ENCODE results near the gene HUS1. TPM values are rescaled to one million over a fixed set of nuclear protein-coding genes. Genes with fewer than 3 reads are reported as not detected.
A peak's percentile ranks its signal among the peaks of the same experiment; 100 is the strongest.

The HUS1 gene
- total and polyA plus RNA-seq, 12 donors, result 8.3 to 45.1 (median 31.2) TPM

DNA sequence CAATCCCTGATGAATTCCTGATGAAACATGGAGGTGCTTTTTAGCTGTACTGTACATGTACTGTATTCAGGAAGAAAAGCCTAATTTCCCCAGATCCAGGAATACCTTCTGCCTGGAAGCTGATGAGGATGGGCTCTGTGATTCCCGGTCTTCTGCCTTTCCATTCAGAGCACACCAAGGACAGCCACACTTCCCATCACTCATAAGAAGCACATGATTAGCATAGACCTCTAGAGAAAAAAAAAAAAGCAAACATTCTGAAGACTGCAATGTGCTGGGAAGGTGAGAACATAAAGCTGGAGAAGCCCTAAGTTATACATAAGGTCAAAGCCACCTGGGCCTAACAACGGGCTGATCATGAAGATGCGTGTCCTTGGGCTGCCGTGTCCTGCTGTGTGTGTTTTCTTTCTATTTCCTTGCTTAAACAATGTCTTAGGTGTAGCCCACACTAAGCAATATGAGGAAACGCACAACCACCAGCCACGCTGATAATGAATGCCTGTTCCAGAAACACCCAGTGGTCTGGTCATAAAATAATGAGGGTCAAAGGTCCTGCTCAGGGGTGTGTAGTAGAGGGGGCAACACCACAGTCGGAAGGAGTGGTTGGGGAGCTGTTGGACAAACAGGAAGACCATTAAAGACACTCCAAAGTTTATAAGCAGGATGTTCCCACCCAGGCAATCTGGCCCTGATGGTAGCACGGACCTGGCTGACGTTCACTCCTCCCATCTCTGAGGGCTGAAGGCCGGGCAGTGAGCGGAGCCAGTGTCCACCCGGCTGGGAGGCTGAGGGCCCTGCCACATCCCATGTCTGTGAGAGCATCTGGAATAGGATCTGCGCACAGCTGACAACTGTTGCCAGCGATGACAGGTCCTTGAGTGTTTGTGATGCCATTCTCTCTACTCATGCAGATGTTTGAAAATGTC, 39.1 kb downstream of the HUS1 start:
- peak in 3 of 7 donors; percentile 6 to 35 (median 27) for DNase-seq
- Histone ChIP-seq H3K27me3 (no peaks in the 10 kb centered on the region), H3K36me3 (replicated peaks in 1 of 2) (no peaks in the 10 kb centered on the region), H3K4me3 (no peak overlapping the region), H3K9me3 (replicated peaks in 1 of 3) (no peaks in the 10 kb centered on the region), H3K4me1 (replicated peaks in 1 of 2) (peaks cover 10 to 21% of the 10 kb centered on the region in 2 donors), H3K27ac (peak overlapping the region in 2 of 5 donors; percentile 74 to 93)
- intact Hi-C loops (cut with DNase I), result loop anchor here in 1 of 2 donors (10.0 kb wide), 1 partner anchor 164 kb away; no protein-coding TSS in a partner anchor
- WGBS, 4 donors, result 80 to 88% (median 82%) methylated on average over 8 to 14 of the region's 14 CpGs
- TF ChIP-seq POLR2A (IDR thresholded peaks at IDR 0.05), result no peak
- TF ChIP-seq, protein P1, sequence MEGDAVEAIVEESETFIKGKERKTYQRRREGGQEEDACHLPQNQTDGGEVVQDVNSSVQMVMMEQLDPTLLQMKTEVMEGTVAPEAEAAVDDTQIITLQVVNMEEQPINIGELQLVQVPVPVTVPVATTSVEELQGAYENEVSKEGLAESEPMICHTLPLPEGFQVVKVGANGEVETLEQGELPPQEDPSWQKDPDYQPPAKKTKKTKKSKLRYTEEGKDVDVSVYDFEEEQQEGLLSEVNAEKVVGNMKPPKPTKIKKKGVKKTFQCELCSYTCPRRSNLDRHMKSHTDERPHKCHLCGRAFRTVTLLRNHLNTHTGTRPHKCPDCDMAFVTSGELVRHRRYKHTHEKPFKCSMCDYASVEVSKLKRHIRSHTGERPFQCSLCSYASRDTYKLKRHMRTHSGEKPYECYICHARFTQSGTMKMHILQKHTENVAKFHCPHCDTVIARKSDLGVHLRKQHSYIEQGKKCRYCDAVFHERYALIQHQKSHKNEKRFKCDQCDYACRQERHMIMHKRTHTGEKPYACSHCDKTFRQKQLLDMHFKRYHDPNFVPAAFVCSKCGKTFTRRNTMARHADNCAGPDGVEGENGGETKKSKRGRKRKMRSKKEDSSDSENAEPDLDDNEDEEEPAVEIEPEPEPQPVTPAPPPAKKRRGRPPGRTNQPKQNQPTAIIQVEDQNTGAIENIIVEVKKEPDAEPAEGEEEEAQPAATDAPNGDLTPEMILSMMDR (IDR thresholded peaks at IDR 0.05), result no peak

DNA sequence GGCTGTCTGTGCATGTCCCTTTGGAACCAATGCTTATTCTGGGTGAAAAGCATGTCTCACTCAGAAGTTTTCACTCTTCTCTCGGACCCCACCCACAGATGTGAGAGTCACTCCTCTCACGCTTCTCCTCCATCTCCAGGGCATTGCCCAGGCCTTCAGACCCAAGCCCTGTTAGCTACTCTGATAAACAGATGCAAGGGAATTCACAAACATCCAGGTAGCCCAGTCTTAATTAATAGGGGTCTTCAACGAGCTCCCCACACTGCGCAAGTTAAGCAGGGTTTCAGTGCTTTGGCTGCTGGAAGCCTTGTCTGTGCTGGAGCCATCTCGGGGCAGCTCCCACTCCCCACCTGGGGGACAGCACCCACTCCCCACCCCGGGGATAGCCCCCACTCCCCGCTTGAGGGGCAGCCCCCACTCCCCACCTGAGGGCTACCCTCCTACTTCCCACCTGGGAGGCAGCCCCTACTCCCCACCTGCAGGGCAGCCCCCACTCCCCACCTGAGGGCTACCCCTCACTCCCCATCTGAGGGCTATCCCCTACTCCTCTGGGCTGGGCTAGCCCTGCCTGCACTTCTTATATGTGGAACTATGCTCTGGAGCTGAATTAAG, 39.9 kb downstream of the HUS1 start:
- no peak overlapping the region for H3K27ac ChIP-seq
- WGBS, 4 donors, result 84 to 96% (median 91%) methylated on average over 3 to 7 of the region's 7 CpGs
- intact Hi-C loops (cut with DNase I), result loop anchor here in 1 of 2 donors (10.0 kb wide), 1 partner anchor 165 kb away; no protein-coding TSS in a partner anchor
- no peak for DNase-seq
- H3K27me3 ChIP-seq, result no peaks in the 10 kb centered on the region
- peaks cover 10 to 21% of the 10 kb centered on the region in 2 donors for H3K4me1 ChIP-seq (replicated peaks in 1 of 2)
- no peaks in the 10 kb centered on the region for H3K36me3 ChIP-seq (replicated peaks in 1 of 2)
- TF ChIP-seq POLR2A (IDR thresholded peaks at IDR 0.05), result no peak
- TF ChIP-seq, protein P1 (IDR thresholded peaks at IDR 0.05), result no peak
- no peak overlapping the region for H3K4me3 ChIP-seq
- no peaks in the 10 kb centered on the region for H3K9me3 ChIP-seq (replicated peaks in 1 of 3)

DNA sequence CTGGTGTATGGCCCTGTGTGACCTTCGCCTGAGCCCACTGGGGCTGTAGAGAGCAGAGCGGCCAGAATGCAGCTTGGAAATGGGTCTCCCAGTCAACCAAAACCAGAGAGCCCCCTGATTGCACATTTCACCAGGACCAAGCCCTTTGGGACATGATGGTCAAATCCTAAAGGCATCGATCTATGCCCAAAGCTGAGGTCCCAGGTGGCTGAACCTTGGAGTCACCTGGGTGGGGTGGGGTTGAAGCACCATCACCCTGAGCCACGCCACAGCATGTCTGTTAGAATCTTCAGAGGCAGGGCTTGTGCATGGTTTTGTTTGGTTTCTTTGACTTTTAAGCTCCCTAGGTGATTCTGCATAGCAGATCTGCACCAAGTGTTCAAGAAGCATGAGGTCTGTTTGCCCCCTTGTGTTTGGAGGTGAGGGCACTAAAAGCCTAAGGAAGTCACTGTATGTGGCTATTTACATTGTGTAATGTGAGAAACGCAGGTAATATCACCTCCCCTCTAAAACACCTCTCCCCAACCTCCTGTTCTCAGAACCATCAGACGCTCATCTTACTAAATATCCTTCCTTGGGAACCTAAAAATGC, 40.7 kb downstream of the HUS1 start:
- Histone ChIP-seq H3K4me3 (no peak overlapping the region), H3K4me1 (replicated peaks in 1 of 2) (peaks cover 10 to 21% of the 10 kb centered on the region in 2 donors), H3K9me3 (replicated peaks in 1 of 3) (no peaks in the 10 kb centered on the region), H3K27me3 (no peaks in the 10 kb centered on the region), H3K27ac (no peak overlapping the region), H3K36me3 (replicated peaks in 1 of 2) (no peaks in the 10 kb centered on the region)
- WGBS, 4 donors, result 89 to 93% (median 90%) methylated on average over 4 to 6 of the region's 6 CpGs
- DNase-seq, result no peak
- intact Hi-C loops (cut with DNase I), result no loop called here
- TF ChIP-seq, protein P1 (IDR thresholded peaks at IDR 0.05), result no peak
- TF ChIP-seq POLR2A (IDR thresholded peaks at IDR 0.05), result no peak

Measured in adrenal gland (tissue), 12 donors.